Parathyroid adenoma (tissue), 2 donors: Measurements from ENCODE around the gene ARHGAP8.

Experiments
- H2AFZ ChIP-seq: fragments of 300-600 bp; sonication (generic); one replicate; pipeline ENCODE4 v1.7.0; 2017; ENCODE audit warnings: antibody characterized with exemption, mild to moderate bottlenecking
- H3K27ac ChIP-seq: fragments of 300-600 bp; sonication (generic); one replicate; pipeline ENCODE4 v1.7.0; 2017
- H3K27me3 ChIP-seq: fragments of 300-600 bp; sonication (generic); one replicate; pipeline ENCODE4 v1.7.0; 2017; ENCODE audit warnings: low read length; ENCODE audit not compliant: control insufficient read depth, insufficient read depth
- H3K36me3 ChIP-seq: fragments of 300-600 bp; sonication (generic); one replicate; pipeline ENCODE4 v1.7.0; 2017; ENCODE audit warnings: low read length; ENCODE audit not compliant: control insufficient read depth, insufficient read depth
- H3K4me1 ChIP-seq: fragments of 300-600 bp; sonication (generic); one replicate; pipeline ENCODE4 v1.7.0; 2017; ENCODE audit warnings: control low read depth
- H3K4me2 ChIP-seq: fragments of 300-600 bp; sonication (generic); one replicate; pipeline ENCODE4 v1.7.0; 2017; ENCODE audit warnings: low read length
- H3K4me3 ChIP-seq: fragments of 300-600 bp; sonication (generic); one replicate; pipeline ENCODE4 v1.7.0; 2017; ENCODE audit warnings: low read depth, low read length
- H3K79me2 ChIP-seq: fragments of 300-600 bp; sonication (generic); one replicate; pipeline ENCODE4 v1.7.0; 2017; ENCODE audit warnings: control low read depth
- H3K9ac ChIP-seq: fragments of 300-600 bp; sonication (generic); one replicate; pipeline ENCODE4 v1.7.0; 2017; ENCODE audit warnings: mild to moderate bottlenecking
- H3K9me3 ChIP-seq: fragments of 300-600 bp; sonication (generic); one replicate; pipeline ENCODE4 v1.7.0; 2017; ENCODE audit warnings: low read length; ENCODE audit not compliant: control insufficient read depth
- TF ChIP-seq, protein P1 (sequence below): fragments of 300-600 bp; sonication (generic); IDR thresholded peaks from one replicate; pipeline ENCODE4 v1.7.0; 2017; ENCODE audit warnings: antibody characterized with exemption, mild to moderate bottlenecking
- donor health status: primary hyperparathyroidism.

Gene ARHGAP8

DNA sequence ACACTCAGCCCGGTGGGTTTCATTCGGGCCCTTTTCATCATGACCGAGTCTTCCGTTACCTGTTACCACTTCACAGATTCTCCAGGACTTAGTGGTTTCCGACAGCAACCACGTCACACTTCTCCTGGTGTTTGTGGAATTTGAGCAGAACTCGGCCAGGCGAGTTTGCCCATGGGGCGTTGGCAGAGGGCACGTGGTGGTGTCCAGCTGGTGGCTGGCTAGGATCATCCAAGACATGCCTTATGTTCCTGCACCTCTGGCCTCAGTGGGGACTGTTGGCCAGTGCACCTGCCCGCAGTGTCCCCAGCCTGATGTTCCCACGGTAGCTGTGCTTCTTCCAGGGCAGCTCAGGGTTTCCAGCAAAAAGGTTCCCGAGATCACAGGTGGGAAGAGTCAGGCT lies 87.3 kb downstream of the ARHGAP8 start:
- TF ChIP-seq, protein P1, sequence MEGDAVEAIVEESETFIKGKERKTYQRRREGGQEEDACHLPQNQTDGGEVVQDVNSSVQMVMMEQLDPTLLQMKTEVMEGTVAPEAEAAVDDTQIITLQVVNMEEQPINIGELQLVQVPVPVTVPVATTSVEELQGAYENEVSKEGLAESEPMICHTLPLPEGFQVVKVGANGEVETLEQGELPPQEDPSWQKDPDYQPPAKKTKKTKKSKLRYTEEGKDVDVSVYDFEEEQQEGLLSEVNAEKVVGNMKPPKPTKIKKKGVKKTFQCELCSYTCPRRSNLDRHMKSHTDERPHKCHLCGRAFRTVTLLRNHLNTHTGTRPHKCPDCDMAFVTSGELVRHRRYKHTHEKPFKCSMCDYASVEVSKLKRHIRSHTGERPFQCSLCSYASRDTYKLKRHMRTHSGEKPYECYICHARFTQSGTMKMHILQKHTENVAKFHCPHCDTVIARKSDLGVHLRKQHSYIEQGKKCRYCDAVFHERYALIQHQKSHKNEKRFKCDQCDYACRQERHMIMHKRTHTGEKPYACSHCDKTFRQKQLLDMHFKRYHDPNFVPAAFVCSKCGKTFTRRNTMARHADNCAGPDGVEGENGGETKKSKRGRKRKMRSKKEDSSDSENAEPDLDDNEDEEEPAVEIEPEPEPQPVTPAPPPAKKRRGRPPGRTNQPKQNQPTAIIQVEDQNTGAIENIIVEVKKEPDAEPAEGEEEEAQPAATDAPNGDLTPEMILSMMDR = no peak
- Histone ChIP-seq H3K79me2 (no peaks in the 10 kb centered on the region), H3K4me2 (no peak overlapping the region), H2AFZ (no peak overlapping the region), H3K27ac (no peak overlapping the region), H3K27me3 (no peaks in the 10 kb centered on the region), H3K36me3 (no peaks in the 10 kb centered on the region), H3K9ac (no peak overlapping the region), H3K4me3 (no peak overlapping the region), H3K4me1 (no peaks in the 10 kb centered on the region), H3K9me3 (no peaks in the 10 kb centered on the region)

DNA sequence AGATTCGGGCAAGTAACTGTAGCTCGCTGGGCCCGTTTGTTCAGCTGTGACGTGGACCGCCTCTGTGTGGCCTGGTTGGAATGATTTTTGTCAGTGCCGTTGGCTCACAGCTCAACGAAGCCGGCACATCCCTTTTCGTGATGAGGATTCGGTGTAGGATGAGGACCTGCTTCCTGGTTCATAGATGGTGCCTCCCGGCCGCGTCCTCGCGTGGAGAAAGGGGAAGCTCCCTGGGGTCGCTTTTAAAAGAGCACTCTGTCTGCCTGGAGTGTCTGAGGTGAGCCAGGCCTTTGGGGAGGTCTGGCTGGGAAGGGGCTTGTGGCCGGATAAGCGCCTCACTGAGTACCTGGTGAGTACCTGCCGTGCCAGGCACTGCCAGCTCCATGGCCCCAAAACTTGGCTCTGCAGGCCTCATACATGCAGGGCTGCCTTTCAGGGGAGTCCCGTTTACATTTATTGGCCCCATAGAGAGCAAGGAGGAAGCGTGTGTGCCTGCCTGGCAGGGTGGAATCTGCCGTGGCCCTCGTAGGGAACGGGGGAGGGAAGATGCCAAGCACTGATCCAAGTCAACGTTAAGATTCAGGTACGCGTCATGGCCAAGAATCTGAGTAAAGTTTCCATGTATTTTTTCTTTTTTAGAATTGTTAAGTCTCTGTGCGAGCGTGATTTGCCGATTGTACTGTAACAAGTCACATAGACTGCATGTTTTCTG lies 88.4 kb downstream of the ARHGAP8 start:
- no peak overlapping the region for H3K4me2 ChIP-seq
- no peaks in the 10 kb centered on the region for H3K36me3 ChIP-seq
- no peaks in the 10 kb centered on the region for H3K4me1 ChIP-seq
- H3K9me3 ChIP-seq = no peaks in the 10 kb centered on the region
- no peak overlapping the region for H2AFZ ChIP-seq
- no peak overlapping the region for H3K4me3 ChIP-seq
- H3K79me2 ChIP-seq = no peaks in the 10 kb centered on the region
- TF ChIP-seq, protein P1 = no peak
- H3K27ac ChIP-seq = no peak overlapping the region
- H3K9ac ChIP-seq = no peak overlapping the region
- no peaks in the 10 kb centered on the region for H3K27me3 ChIP-seq

DNA sequence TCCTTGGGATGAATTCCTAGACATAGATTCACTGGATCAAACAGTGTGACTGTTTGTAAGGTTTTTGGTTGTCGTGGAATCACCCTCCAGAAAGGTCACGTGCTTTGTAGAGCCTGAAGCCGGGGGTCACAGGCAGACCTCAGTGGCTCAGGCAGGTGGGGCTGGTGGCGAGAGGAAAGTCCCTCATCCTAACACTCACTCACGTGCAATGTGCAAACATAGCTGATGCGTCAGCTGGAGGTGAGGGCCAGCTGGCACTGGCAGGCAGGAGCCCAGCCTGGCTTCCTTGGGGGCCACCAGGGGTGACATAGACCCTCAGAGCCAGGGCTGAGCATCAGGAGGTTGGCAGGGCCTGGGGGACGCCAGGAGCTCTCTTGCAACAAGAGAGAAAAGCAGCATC lies 90.0 kb downstream of the ARHGAP8 start:
- H3K9ac ChIP-seq = no peak overlapping the region
- no peaks in the 10 kb centered on the region for H3K79me2 ChIP-seq
- no peaks in the 10 kb centered on the region for H3K4me1 ChIP-seq
- no peaks in the 10 kb centered on the region for H3K9me3 ChIP-seq
- no peak overlapping the region for H3K4me3 ChIP-seq
- no peaks in the 10 kb centered on the region for H3K27me3 ChIP-seq
- TF ChIP-seq, protein P1 = no peak
- H3K4me2 ChIP-seq = no peak overlapping the region
- no peak overlapping the region for H3K27ac ChIP-seq
- H3K36me3 ChIP-seq = no peaks in the 10 kb centered on the region
- no peak overlapping the region for H2AFZ ChIP-seq

DNA sequence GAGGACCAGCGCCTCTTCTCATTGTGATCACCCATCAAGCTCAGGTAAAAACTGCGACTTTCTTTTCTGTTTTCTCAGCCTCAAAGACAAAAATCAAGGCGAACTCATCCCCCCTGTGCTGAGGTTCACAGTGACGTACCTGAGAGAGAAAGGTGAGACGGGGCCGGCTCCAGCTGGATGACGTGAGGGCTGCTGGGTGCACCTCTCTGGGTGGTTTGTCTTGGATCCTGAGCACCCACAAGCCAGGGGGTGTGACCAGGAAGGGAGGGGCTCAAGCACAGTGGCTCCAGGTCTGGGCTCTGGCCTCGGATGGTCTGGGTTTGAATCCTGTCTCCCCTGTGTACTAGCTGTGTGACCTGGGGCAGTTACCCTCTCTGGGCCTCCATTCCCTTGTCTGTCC lies 92.8 kb downstream of the ARHGAP8 start:
- H3K79me2 ChIP-seq = no peaks in the 10 kb centered on the region
- no peaks in the 10 kb centered on the region for H3K9me3 ChIP-seq
- no peaks in the 10 kb centered on the region for H3K27me3 ChIP-seq
- no peak overlapping the region for H3K9ac ChIP-seq
- H3K27ac ChIP-seq = no peak overlapping the region
- TF ChIP-seq, protein P1 = no peak
- H3K4me3 ChIP-seq = no peak overlapping the region
- no peak overlapping the region for H2AFZ ChIP-seq
- no peak overlapping the region for H3K4me2 ChIP-seq
- H3K4me1 ChIP-seq = no peaks in the 10 kb centered on the region
- no peaks in the 10 kb centered on the region for H3K36me3 ChIP-seq
